Body of pancreas (tissue), 4 donors: Measurements from ENCODE around the gene DLST. TPM values are rescaled to one million over a fixed set of nuclear protein-coding genes. Genes with fewer than 3 reads are reported as not detected.
A peak's percentile ranks its signal among the peaks of the same experiment; 100 is the strongest.

Experiments
- ATAC-seq: fragments of 150-250 bp; one replicate; pipeline ENCODE4 v1.9.1; 2016
- DNase-seq, 4 donors: peaks; one replicate each; pipeline ENCODE4 v3.0.0-alpha.2; 2019
- H3K27ac ChIP-seq, 4 donors: fragments of 200-600 bp; sonication (generic); 1 replicate in 3 of 4; 2 replicates in 1 of 4; pipeline versions ENCODE4 v1.5.1 to v1.6.1; 2016 to 2019; ENCODE audit warnings: mild to moderate bottlenecking in 1 of 4, mixed read lengths in 1 of 4, moderate library complexity in 1 of 4
- H3K27me3 ChIP-seq, 2 donors: fragments of 200-600 bp; sonication (generic); one replicate each; pipeline ENCODE4 v1.6.0; 2016; ENCODE audit warnings: mild to moderate bottlenecking in 1 of 2
- H3K36me3 ChIP-seq, 2 donors: fragments of 200-600 bp; sonication (generic); replicated peaks in 1 of 2; 2 replicates each; pipeline ENCODE4 v1.5.1; 2016; ENCODE audit warnings: low read depth in 2 of 2; ENCODE audit not compliant: insufficient read depth in 1 of 2
- H3K4me1 ChIP-seq: fragments of 200-600 bp; sonication (generic); one replicate; pipeline ENCODE4 v1.6.0; 2016
- H3K4me3 ChIP-seq, 2 donors: fragments of 200-600 bp; sonication (generic); 1 replicate in 1 of 2; 2 replicates in 1 of 2; pipeline ENCODE4 v1.5.1; 2016 to 2019
- H3K9me3 ChIP-seq, 3 donors: fragments of 200-600 bp; sonication (generic); 1 replicate in 2 of 3; 2 replicates in 1 of 3; pipeline ENCODE4 v1.5.1; 2016
- POLR2A ChIP-seq, 3 donors: fragments of 450-650 bp; IDR thresholded peaks; one replicate each; pipeline ENCODE4 v1.6.1; 2016; ENCODE audit warnings: antibody characterized with exemption in 3 of 3, mild to moderate bottlenecking in 2 of 3
- WGBS, 2 donors: methylation state at CpG; one replicate each; pipeline ENCODE4 v1.1.5; 2017; 5-methylcytosine and 5-hydroxymethylcytosine counted together
- intact Hi-C: fragments of 100-400 bp; cut with DNase I; formaldehyde crosslinking; loops from one replicate; pipeline ENCODE4 v1.15.1; 2023
- total RNA-seq, 2 donors: library from RNA; depleted of rRNA; stranded (reverse); fragments of >200 nt; gene quantifications; one replicate each; pipeline ENCODE4 v1.1.0, GENCODE V29; 2016
- TF ChIP-seq, protein P1 (sequence below), 7 experiments: fragments of 450-650 bp in 4 of 7; fragments of 200-600 bp in 3 of 7; sonication (generic) in 3 of 7; IDR thresholded peaks; one replicate each; pipeline ENCODE4 v1.5.1; 2016 to 2019; ENCODE audit warnings: antibody characterized with exemption in 7 of 7

DLST gene
- total RNA-seq, 2 donors from 2014 or later, result 33.7 to 36.3 TPM

DNA sequence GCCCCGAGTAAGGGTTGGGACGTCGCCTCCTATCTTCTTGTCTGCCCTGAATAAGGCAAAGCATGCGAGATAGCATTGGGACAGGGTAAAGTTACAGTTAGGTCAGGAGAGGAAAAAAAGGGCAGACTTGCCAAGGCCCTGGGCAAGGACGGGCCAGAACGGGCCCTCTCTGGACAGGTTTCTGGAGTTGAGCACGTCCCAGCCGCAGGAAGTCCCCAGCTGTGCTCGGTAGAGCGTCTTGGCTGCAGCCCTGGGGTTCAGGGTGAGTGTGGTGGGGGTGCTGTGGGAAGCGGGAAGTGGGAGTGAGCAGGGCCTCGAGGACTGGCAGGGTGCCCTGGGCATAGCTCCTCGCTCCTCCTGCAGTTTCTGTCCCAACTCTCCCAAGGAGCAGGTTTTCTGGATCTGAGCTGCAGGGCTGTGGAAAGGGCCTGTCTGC is 35.9 kb downstream of the DLST start:
- TF ChIP-seq, protein P1, sequence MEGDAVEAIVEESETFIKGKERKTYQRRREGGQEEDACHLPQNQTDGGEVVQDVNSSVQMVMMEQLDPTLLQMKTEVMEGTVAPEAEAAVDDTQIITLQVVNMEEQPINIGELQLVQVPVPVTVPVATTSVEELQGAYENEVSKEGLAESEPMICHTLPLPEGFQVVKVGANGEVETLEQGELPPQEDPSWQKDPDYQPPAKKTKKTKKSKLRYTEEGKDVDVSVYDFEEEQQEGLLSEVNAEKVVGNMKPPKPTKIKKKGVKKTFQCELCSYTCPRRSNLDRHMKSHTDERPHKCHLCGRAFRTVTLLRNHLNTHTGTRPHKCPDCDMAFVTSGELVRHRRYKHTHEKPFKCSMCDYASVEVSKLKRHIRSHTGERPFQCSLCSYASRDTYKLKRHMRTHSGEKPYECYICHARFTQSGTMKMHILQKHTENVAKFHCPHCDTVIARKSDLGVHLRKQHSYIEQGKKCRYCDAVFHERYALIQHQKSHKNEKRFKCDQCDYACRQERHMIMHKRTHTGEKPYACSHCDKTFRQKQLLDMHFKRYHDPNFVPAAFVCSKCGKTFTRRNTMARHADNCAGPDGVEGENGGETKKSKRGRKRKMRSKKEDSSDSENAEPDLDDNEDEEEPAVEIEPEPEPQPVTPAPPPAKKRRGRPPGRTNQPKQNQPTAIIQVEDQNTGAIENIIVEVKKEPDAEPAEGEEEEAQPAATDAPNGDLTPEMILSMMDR (IDR thresholded peaks at IDR 0.05), result no peak
- TF ChIP-seq POLR2A (IDR thresholded peaks at IDR 0.05), result no peak
- ATAC-seq, result peak; percentile 11
- H3K4me3 ChIP-seq, result no peak overlapping the region
- H3K36me3 ChIP-seq, result no peaks in the 10 kb centered on the region
- H3K27ac ChIP-seq, result peak overlapping the region in 1 of 4 donors; percentile 26
- intact Hi-C loops, result no loop called here
- DNase-seq, result no peak
- 67 to 74% methylated on average over 13 of the region's 13 CpGs for WGBS, 2 donors
- H3K27me3 ChIP-seq, result no peaks in the 10 kb centered on the region
- no peaks in the 10 kb centered on the region for H3K9me3 ChIP-seq
- H3K4me1 ChIP-seq, result no peaks in the 10 kb centered on the region

DNA sequence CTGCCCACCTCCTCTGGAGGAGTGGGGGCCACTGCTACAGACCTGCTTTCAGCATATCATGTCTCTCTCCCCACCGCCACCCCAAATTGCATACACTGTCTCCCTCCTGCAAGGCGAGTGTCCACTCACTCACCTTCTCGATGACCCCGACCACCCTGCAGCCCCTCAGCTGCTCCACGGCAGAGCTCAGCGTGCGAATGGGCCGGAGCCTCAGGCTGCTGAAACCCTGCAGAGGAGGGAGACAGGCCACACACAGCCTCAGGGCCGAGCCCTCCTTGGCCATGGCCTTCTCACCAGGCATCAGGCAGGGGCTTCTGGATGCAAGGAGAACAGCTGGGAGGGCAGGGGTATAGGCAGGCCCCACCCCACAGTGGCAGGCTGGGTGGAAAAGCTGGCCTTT is 36.7 kb downstream of the DLST start:
- 88 to 96% methylated on average over 5 to 9 of the region's 9 CpGs for WGBS, 2 donors
- peaks cover under 1% of the 10 kb centered on the region for H3K4me1 ChIP-seq
- DNase-seq (no peak), ATAC-seq (no peak)
- intact Hi-C loops, result no loop called here
- no peaks in the 10 kb centered on the region for H3K27me3 ChIP-seq
- no peaks in the 10 kb centered on the region for H3K36me3 ChIP-seq
- TF ChIP-seq, protein P1 (IDR thresholded peaks at IDR 0.05), result no peak
- TF ChIP-seq POLR2A (IDR thresholded peaks at IDR 0.05), result no peak
- H3K27ac ChIP-seq, result no peak overlapping the region
- H3K4me3 ChIP-seq, result no peak overlapping the region
- no peaks in the 10 kb centered on the region for H3K9me3 ChIP-seq

DNA sequence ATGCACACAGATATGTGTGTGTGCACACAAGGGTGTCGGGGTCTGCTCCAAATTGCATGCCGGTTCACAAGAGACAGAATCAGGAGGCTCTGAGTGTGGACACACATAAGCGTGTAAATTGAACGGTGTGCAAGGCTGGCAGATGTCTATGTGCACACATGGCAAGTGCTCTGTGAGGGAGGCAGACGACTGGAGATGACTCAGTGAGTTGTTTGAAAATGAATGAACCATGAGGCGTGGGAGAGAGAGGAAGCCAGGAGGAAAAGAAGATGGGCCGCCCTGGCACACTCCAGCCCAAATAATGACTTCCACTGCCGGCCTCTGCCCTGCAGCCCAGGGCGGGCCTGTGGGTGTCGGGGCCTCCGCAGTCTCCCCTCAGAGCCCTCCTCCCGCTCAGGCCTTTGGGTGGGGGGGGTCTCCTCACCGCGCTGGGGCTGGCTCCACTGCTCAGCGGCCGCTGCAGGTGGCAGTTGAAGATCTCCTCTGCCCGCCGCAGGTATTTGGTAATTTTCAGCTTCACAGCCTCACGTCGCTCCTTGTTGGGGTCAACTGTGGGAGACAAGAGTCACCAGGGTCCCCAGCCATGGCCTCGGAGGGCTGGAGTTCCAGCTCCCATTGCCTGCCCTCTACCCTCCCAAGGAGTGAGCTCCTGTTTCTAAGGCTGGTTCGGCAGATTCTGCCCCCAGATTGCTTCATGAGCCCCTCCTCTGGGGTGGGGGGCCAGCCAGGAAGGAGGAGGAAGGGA is 37.9 kb downstream of the DLST start:
- intact Hi-C loops, result no loop called here
- no peak for ATAC-seq
- TF ChIP-seq, protein P1 (IDR thresholded peaks at IDR 0.05), result no peak
- no peak for TF ChIP-seq POLR2A (IDR thresholded peaks at IDR 0.05)
- WGBS, 2 donors, result 93 to 95% methylated on average over 20 to 21 of the region's 22 CpGs
- Histone ChIP-seq H3K27me3 (no peaks in the 10 kb centered on the region), H3K4me1 (peaks cover 4% of the 10 kb centered on the region), H3K27ac (no peak overlapping the region), H3K4me3 (no peak overlapping the region), H3K36me3 (no peaks in the 10 kb centered on the region), H3K9me3 (no peaks in the 10 kb centered on the region)
- DNase-seq, result no peak

DNA sequence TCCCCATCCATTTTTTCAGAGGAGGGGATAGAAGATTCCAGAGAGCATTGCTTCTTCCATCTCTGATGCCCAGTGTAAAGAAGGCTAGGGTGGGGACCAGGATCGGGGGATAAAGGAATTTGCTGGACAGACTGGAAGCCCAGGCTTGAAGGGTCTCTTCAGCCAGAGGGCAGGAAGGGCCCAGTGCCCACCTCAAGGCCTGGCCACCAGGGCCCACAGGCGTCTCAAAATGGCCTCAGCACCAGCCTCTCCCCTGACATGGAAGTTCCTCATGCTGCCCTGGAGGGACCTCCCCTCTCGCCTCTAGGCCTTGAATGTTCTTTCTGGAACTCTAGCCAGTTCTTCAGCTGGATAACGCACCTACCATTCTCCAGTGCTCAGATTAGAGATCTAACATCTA is 38.6 kb downstream of the DLST start:
- H3K4me3 ChIP-seq, result no peak overlapping the region
- intact Hi-C loops, result no loop called here
- H3K9me3 ChIP-seq, result no peaks in the 10 kb centered on the region
- TF ChIP-seq POLR2A (IDR thresholded peaks at IDR 0.05), result no peak
- TF ChIP-seq, protein P1 (IDR thresholded peaks at IDR 0.05), result no peak
- no peaks in the 10 kb centered on the region for H3K36me3 ChIP-seq
- no peak overlapping the region for H3K27ac ChIP-seq
- WGBS, 2 donors, result 78 to 85% methylated on average over 4 of the region's 4 CpGs
- ATAC-seq, result no peak
- no peaks in the 10 kb centered on the region for H3K27me3 ChIP-seq
- DNase-seq, result no peak
- H3K4me1 ChIP-seq, result peaks cover 4% of the 10 kb centered on the region
